GM19035 (cell line): ENCODE results near the gene RCOR1.

Source experiments
- ATAC-seq: cut with Tn5 transposase; IDR thresholded peaks from one replicate; pipeline ENCODE4 v1.9.1; 2021; ENCODE audit not compliant: unreplicated experiment

Gene RCOR1

GRCh38 chr14:102771144-102771543, 178.7 kb downstream of the RCOR1 start:
- no peak for ATAC-seq

- ATAC-seq, result no peak
These were observed 180.5 kb downstream of the RCOR1 start for GRCh38 chr14:102772781-102773570.

GRCh38 chr14:102774391-102775153, 182.1 kb downstream of the RCOR1 start:
- ATAC-seq, result peak; percentile 32

- no peak for ATAC-seq
These were observed 183.7 kb downstream of the RCOR1 start for GRCh38 chr14:102775855-102776760.

GRCh38 chr14:102776761-102777710, 184.6 kb downstream of the RCOR1 start, which contains the start of gene TRAF3:
TRAF3 (plus strand) TSS chr14:102777449; CDS start chr14:102870202, 92,753 bp downstream.
- ATAC-seq, result peak; percentile 52

- ATAC-seq, result peak; percentile 18
These were observed 185.4 kb downstream of the RCOR1 start for GRCh38 chr14:102777711-102778337.

GRCh38 chr14:102778338-102779083, 186.1 kb downstream of the RCOR1 start:
- ATAC-seq, result no peak

GRCh38 chr14:102779084-102779462, 186.6 kb downstream of the RCOR1 start:
- no peak for ATAC-seq

GRCh38 chr14:102779574-102780315, 187.3 kb downstream of the RCOR1 start:
- no peak for ATAC-seq
